ENCODE data around the gene CDKN1B. TPM values are rescaled to one million over a fixed set of nuclear protein-coding genes. Genes with fewer than 3 reads are reported as not detected.

The CDKN1B gene
- total RNA-seq, 5 donors from 2014 or later (not counting 1 experiment from before 2014, with no cell fraction given) = 170 to 246 (median 188) TPM

DNA sequence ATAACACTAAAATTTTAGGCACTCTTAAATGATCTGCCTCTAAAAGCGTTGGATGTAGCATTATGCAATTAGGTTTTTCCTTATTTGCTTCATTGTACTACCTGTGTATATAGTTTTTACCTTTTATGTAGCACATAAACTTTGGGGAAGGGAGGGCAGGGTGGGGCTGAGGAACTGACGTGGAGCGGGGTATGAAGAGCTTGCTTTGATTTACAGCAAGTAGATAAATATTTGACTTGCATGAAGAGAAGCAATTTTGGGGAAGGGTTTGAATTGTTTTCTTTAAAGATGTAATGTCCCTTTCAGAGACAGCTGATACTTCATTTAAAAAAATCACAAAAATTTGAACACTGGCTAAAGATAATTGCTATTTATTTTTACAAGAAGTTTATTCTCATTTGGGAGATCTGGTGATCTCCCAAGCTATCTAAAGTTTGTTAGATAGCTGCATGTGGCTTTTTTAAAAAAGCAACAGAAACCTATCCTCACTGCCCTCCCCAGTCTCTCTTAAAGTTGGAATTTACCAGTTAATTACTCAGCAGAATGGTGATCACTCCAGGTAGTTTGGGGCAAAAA is 4.1 kb downstream of the CDKN1B start:
- Histone ChIP-seq H3K4me3 (ENCODE audit: control insufficient read depth in 1 of 2, extremely low read depth in 1 of 2, low read length in 1 of 2) (peak overlapping the region; percentile 15 to 94), H3K27ac (ENCODE audit: low read length) (peak overlapping the region; percentile 97), H3K27me3 (replicated peaks in 1 of 2; ENCODE audit: control insufficient read depth in 2 of 2, extremely low read depth in 1 of 2, insufficient read depth in 2 of 2, low read length in 1 of 2) (no peaks in the 10 kb centered on the region), H3K36me3 (ENCODE audit: control insufficient read depth in 2 of 2, extremely low read depth in 1 of 2, insufficient read depth in 1 of 2, low read length in 1 of 2) (peaks cover 0 to 36% of the 10 kb centered on the region in 2 donors), H3K9me3 (no peaks in the 10 kb centered on the region), H3K4me1 (ENCODE audit: control insufficient read depth in 1 of 2, extremely low read depth in 1 of 2, insufficient read depth in 2 of 2, low read length in 2 of 2) (peaks cover 10 to 33% of the 10 kb centered on the region in 2 experiments)
- peak in 22 of 35 experiments; percentile 19 to 74 (median 42) for DNase-seq
- ChIA-PET POLR2A (interaction anchor here (0.6 to 2.2 kb wide), 6 partner anchors 16 to 389 kb away, joined by 3 to 12 read pairs (median 4); partner anchors contain the start of gene BORCS5 (in 1 of the 2)), CTCF (interaction anchor here (0.6 to 5.8 kb wide), 4 partner anchors 16 to 1740 kb away, joined by 4 to 46 read pairs (median 6); no protein-coding TSS in a partner anchor)
- Mint-ChIP-seq H3K27ac (peak overlapping the region; percentile 90 to 97), H3K4me3 (peak overlapping the region; percentile 93 to 99 (median 99)), H3K9me3 (no peaks in the 10 kb centered on the region), H3K36me3 (peaks cover 43% of the 10 kb centered on the region), H3K27me3 (no peaks in the 10 kb centered on the region), H3K4me1 (peaks cover 25 to 44% (median 33%) of the 10 kb centered on the region in 3 donors)
- WGBS (ENCODE audit: insufficient coverage) = 0% methylated on average over 2 of the region's 3 CpGs
- no peak for ATAC-seq (replicated peaks in 1 of 4)

DNA sequence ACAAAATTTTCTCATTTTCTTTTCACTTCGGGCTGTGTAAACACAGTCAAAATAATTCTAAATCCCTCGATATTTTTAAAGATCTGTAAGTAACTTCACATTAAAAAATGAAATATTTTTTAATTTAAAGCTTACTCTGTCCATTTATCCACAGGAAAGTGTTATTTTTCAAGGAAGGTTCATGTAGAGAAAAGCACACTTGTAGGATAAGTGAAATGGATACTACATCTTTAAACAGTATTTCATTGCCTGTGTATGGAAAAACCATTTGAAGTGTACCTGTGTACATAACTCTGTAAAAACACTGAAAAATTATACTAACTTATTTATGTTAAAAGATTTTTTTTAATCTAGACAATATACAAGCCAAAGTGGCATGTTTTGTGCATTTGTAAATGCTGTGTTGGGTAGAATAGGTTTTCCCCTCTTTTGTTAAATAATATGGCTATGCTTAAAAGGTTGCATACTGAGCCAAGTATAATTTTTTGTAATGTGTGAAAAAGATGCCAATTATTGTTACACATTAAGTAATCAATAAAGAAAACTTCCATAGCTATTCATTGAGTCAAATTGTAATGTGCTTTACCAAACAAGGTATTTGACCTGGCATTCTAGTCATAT is 4.8 kb downstream of the CDKN1B start:
- H3K27ac ChIP-seq (ENCODE audit: low read length) = peak overlapping the region; percentile 97
- DNase-seq (no peak), ATAC-seq (replicated peaks in 1 of 4) (no peak)
- Mint-ChIP-seq H3K9me3 (no peaks in the 10 kb centered on the region), H3K36me3 (peaks cover 43% of the 10 kb centered on the region), H3K27ac (peak overlapping the region; percentile 96 to 97), H3K4me1 (peaks cover 30 to 48% (median 40%) of the 10 kb centered on the region in 3 donors), H3K4me3 (peak overlapping the region; percentile 99 to 100 (median 99)), H3K27me3 (no peaks in the 10 kb centered on the region)
- peaks cover 0 to 36% of the 10 kb centered on the region in 2 donors for H3K36me3 ChIP-seq (ENCODE audit: control insufficient read depth in 2 of 2, extremely low read depth in 1 of 2, insufficient read depth in 1 of 2, low read length in 1 of 2)
- H3K4me3 ChIP-seq (ENCODE audit: control insufficient read depth in 1 of 2, extremely low read depth in 1 of 2, low read length in 1 of 2) = peak overlapping the region in 1 of 2 donors; percentile 94
- no peaks in the 10 kb centered on the region for H3K27me3 ChIP-seq (replicated peaks in 1 of 2; ENCODE audit: control insufficient read depth in 2 of 2, extremely low read depth in 1 of 2, insufficient read depth in 2 of 2, low read length in 1 of 2)
- H3K4me1 ChIP-seq (ENCODE audit: control insufficient read depth in 1 of 2, extremely low read depth in 1 of 2, insufficient read depth in 2 of 2, low read length in 2 of 2) = peaks cover 13 to 39% of the 10 kb centered on the region in 2 experiments
- no peaks in the 10 kb centered on the region for H3K9me3 ChIP-seq
- ChIA-PET POLR2A (interaction anchor here (0.6 to 2.2 kb wide), 8 partner anchors 11 to 389 kb away, joined by 3 to 12 read pairs (median 4); partner anchors contain the start of gene BORCS5 (in 1 of the 2)), CTCF (interaction anchor here (1.5 to 5.8 kb wide), 3 partner anchors 15 to 364 kb away, joined by 4 to 46 read pairs (median 8); no protein-coding TSS in a partner anchor)
- WGBS (ENCODE audit: insufficient coverage) = no CpG with 5 or more reads among the region's 2 CpGs

- peak in 1 of 35 experiments; percentile 51 for DNase-seq
- H3K4me3 ChIP-seq (ENCODE audit: control insufficient read depth in 1 of 2, extremely low read depth in 1 of 2, low read length in 1 of 2) = peak overlapping the region in 1 of 2 donors; percentile 65
- H3K9me3 ChIP-seq = no peaks in the 10 kb centered on the region
- no peaks in the 10 kb centered on the region for H3K27me3 Mint-ChIP-seq
- H3K27ac Mint-ChIP-seq = peak overlapping the region; percentile 96 to 97
- peaks cover 17 to 40% of the 10 kb centered on the region in 2 experiments for H3K4me1 ChIP-seq (ENCODE audit: control insufficient read depth in 1 of 2, extremely low read depth in 1 of 2, insufficient read depth in 2 of 2, low read length in 2 of 2)
- H3K9me3 Mint-ChIP-seq = no peaks in the 10 kb centered on the region
- no peak for ATAC-seq (replicated peaks in 1 of 4)
- peak overlapping the region; percentile 90 to 100 (median 99) for H3K4me3 Mint-ChIP-seq
- H3K36me3 Mint-ChIP-seq = peaks cover 42% of the 10 kb centered on the region
- peaks cover 33 to 52% (median 43%) of the 10 kb centered on the region in 3 donors for H3K4me1 Mint-ChIP-seq
- CTCF ChIA-PET = interaction anchor here (0.6 to 5.8 kb wide), 4 partner anchors 9 to 48 kb away, joined by 5 to 46 read pairs (median 8); no protein-coding TSS in a partner anchor
- POLR2A ChIA-PET = interaction anchor here (0.6 to 2.2 kb wide), 12 partner anchors 9 to 836 kb away, joined by 3 to 12 read pairs (median 6); partner anchors contain the start of gene BORCS5 (in 1 of the 2)
- peak overlapping the region; percentile 97 for H3K27ac ChIP-seq (ENCODE audit: low read length)
- no peaks in the 10 kb centered on the region for H3K27me3 ChIP-seq (replicated peaks in 1 of 2; ENCODE audit: control insufficient read depth in 2 of 2, extremely low read depth in 1 of 2, insufficient read depth in 2 of 2, low read length in 1 of 2)
- peaks cover 0 to 36% of the 10 kb centered on the region in 2 donors for H3K36me3 ChIP-seq (ENCODE audit: control insufficient read depth in 2 of 2, extremely low read depth in 1 of 2, insufficient read depth in 1 of 2, low read length in 1 of 2)
- no CpG with 5 or more reads among the region's 3 CpGs for WGBS (ENCODE audit: insufficient coverage)
These were observed 5.4 kb downstream of the CDKN1B start for GRCh38 chr12:12722435-12723148.

DNA sequence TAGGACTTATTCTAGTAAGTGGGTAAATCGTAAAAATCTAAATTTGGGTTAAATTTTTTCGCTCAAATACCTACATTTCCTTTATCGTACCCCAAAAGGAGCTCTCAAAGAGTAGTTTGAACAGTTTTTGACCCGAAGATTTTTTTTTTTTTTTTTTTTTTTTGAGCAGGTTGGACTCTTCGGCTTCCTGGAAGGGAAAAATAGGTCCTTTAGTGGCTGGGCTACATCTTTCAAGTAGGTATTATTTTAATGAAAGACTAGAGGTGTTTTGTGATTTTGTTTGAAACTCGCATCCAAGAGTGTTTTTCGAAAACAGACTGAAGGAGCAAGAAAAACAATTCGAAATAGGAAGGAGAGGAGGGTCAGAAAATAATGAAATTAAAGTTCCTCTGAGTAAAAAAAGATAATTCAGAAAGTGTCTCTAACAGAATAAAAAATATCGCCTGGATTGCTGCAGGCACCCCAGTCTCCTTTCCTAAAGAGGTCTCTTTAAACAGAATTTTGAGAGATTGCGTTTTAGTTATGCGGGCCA is 6.0 kb downstream of the CDKN1B start:
- H3K27me3 Mint-ChIP-seq = no peaks in the 10 kb centered on the region
- H3K4me3 ChIP-seq (ENCODE audit: control insufficient read depth in 1 of 2, extremely low read depth in 1 of 2, low read length in 1 of 2) = peak overlapping the region; percentile 65 to 81
- WGBS (ENCODE audit: insufficient coverage) = 0% methylated on average over 4 of the region's 11 CpGs
- peaks cover 0 to 36% of the 10 kb centered on the region in 2 donors for H3K36me3 ChIP-seq (ENCODE audit: control insufficient read depth in 2 of 2, extremely low read depth in 1 of 2, insufficient read depth in 1 of 2, low read length in 1 of 2)
- H3K9me3 ChIP-seq = no peaks in the 10 kb centered on the region
- CTCF ChIA-PET = interaction anchor here (0.6 to 5.8 kb wide), 3 partner anchors 10 to 48 kb away, joined by 5 to 46 read pairs (median 7); no protein-coding TSS in a partner anchor
- peaks cover 23 to 40% of the 10 kb centered on the region in 2 experiments for H3K4me1 ChIP-seq (ENCODE audit: control insufficient read depth in 1 of 2, extremely low read depth in 1 of 2, insufficient read depth in 2 of 2, low read length in 2 of 2)
- H3K36me3 Mint-ChIP-seq = peaks cover 40% of the 10 kb centered on the region
- DNase-seq = peak in 1 of 35 experiments; percentile 32
- no peak for ATAC-seq (replicated peaks in 1 of 4)
- H3K4me3 Mint-ChIP-seq = peak overlapping the region; percentile 90 to 100 (median 99)
- H3K4me1 Mint-ChIP-seq = peaks cover 39 to 58% (median 48%) of the 10 kb centered on the region in 3 donors
- H3K9me3 Mint-ChIP-seq = no peaks in the 10 kb centered on the region
- no peaks in the 10 kb centered on the region for H3K27me3 ChIP-seq (replicated peaks in 1 of 2; ENCODE audit: control insufficient read depth in 2 of 2, extremely low read depth in 1 of 2, insufficient read depth in 2 of 2, low read length in 1 of 2)
- peak overlapping the region; percentile 97 for H3K27ac ChIP-seq (ENCODE audit: low read length)
- peak overlapping the region; percentile 96 to 97 for H3K27ac Mint-ChIP-seq
- POLR2A ChIA-PET = interaction anchor here (0.6 to 1.1 kb wide), 9 partner anchors 9 to 837 kb away, joined by 3 to 12 read pairs (median 7); partner anchors contain the start of gene BORCS5 (in 1 of the 2)

DNA sequence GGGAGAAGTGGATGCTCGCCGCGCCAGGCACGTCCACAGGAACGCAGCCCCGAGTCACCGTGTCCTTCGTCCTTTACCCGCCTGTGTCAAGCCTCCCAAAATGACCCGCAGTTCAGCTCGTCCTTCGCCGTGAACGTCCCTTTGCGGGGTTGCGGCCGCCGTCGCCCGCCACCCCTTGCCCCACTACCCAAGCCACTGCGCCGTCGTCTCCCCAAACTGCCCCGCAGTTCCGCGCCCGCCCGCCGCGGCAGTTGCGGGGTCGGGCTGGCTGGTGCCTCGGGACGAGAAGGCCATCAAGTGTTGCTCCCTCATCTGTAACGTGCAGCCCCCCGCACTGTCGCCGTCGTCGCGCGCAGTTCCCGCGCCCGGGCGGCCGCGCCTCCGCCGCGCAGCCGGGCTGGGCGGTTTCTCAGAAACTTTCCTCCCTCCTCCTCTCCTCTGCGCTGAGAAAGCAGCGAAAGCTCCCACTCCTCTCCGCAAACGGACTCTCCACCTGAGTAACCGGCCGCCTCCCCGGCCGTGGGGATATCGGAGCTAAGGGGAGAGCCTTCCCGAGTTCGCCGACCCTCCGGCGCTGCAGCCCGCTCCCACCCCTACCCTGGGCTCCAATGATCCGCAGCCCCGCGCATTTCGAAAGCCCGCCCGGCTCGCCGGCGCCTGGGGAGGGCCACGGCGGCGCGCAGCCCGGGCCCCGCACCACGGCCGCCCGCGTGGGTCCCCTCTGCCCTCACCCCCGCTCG is 6.7 kb downstream of the CDKN1B start:
- H3K27me3 ChIP-seq (replicated peaks in 1 of 2; ENCODE audit: control insufficient read depth in 2 of 2, extremely low read depth in 1 of 2, insufficient read depth in 2 of 2, low read length in 1 of 2) = no peaks in the 10 kb centered on the region
- peaks cover 30 to 44% of the 10 kb centered on the region in 2 experiments for H3K4me1 ChIP-seq (ENCODE audit: control insufficient read depth in 1 of 2, extremely low read depth in 1 of 2, insufficient read depth in 2 of 2, low read length in 2 of 2)
- H3K9me3 ChIP-seq = no peaks in the 10 kb centered on the region
- peaks cover 0 to 32% of the 10 kb centered on the region in 2 donors for H3K36me3 ChIP-seq (ENCODE audit: control insufficient read depth in 2 of 2, extremely low read depth in 1 of 2, insufficient read depth in 1 of 2, low read length in 1 of 2)
- peak overlapping the region; percentile 97 for H3K27ac ChIP-seq (ENCODE audit: low read length)
- peak overlapping the region; percentile 65 to 81 for H3K4me3 ChIP-seq (ENCODE audit: control insufficient read depth in 1 of 2, extremely low read depth in 1 of 2, low read length in 1 of 2)
- DNase-seq = peak in 26 of 35 experiments; percentile 13 to 57 (median 40)
- ATAC-seq (replicated peaks in 1 of 4) = peak in 3 of 4 experiments; percentile 6 to 23 (median 10)
- Mint-ChIP-seq H3K4me3 (peak overlapping the region; percentile 90 to 100 (median 99)), H3K27me3 (no peaks in the 10 kb centered on the region), H3K4me1 (peaks cover 45 to 64% (median 54%) of the 10 kb centered on the region in 3 donors), H3K9me3 (no peaks in the 10 kb centered on the region), H3K27ac (peak overlapping the region; percentile 96 to 97), H3K36me3 (peaks cover 38% of the 10 kb centered on the region)
- ChIA-PET CTCF (interaction anchor here in 1 of 2 donors (0.6 to 5.8 kb wide), 3 partner anchors 13 to 379 kb away, joined by 3 to 46 read pairs (median 4); no protein-coding TSS in a partner anchor), POLR2A (interaction anchor here (0.6 to 1.9 kb wide), 5 partner anchors 8 to 367 kb away, joined by 3 to 13 read pairs (median 3); partner anchors contain the start of gene BORCS5 (in 1 of the 2))
- 1% methylated on average over 89 of the region's 89 CpGs for WGBS (ENCODE audit: insufficient coverage)
